ENCODE data around the gene NIT1.

DNA sequence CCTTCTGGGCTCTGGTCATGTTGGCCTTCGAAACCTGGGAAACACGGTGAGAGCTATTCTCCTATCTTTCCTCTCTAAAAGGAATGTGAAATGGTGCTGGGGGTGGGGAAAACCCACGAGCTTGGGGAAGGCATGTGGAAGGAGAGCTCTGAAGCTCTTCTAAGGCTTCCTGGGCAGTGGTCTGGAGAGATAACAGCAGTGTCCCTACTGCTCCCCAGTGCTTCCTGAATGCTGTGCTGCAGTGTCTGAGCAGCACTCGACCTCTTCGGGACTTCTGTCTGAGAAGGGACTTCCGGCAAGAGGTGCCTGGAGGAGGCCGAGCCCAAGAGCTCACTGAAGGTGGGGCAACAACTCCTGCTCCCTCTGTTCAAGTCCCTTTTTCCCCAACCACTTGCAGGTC lies 44.1 kb downstream of the NIT1 start:
- TF ChIP-seq, protein P1, sequence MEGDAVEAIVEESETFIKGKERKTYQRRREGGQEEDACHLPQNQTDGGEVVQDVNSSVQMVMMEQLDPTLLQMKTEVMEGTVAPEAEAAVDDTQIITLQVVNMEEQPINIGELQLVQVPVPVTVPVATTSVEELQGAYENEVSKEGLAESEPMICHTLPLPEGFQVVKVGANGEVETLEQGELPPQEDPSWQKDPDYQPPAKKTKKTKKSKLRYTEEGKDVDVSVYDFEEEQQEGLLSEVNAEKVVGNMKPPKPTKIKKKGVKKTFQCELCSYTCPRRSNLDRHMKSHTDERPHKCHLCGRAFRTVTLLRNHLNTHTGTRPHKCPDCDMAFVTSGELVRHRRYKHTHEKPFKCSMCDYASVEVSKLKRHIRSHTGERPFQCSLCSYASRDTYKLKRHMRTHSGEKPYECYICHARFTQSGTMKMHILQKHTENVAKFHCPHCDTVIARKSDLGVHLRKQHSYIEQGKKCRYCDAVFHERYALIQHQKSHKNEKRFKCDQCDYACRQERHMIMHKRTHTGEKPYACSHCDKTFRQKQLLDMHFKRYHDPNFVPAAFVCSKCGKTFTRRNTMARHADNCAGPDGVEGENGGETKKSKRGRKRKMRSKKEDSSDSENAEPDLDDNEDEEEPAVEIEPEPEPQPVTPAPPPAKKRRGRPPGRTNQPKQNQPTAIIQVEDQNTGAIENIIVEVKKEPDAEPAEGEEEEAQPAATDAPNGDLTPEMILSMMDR (IDR thresholded peaks at IDR 0.05), result no peak
- TF ChIP-seq POLR2A (IDR thresholded peaks at IDR 0.05), result no peak
